HG03139 (cell line): ENCODE results near the gene KDM4C.
A peak's percentile ranks its signal among the peaks of the same experiment; 100 is the strongest.

Experiments
- ATAC-seq: cut with Tn5 transposase; IDR thresholded peaks from one replicate; pipeline ENCODE4 v1.9.1; 2021; ENCODE audit not compliant: unreplicated experiment

The KDM4C gene

GRCh38 chr9:7123743-7124142 lies 366.0 kb downstream of the KDM4C start:
- ATAC-seq = no peak

- no peak for ATAC-seq
Observed at GRCh38 chr9:7125231-7125630, 367.5 kb downstream of the KDM4C start.

- no peak for ATAC-seq
Observed at GRCh38 chr9:7129391-7129790, 371.6 kb downstream of the KDM4C start.

- no peak for ATAC-seq
Observed at GRCh38 chr9:7130266-7130820, 372.6 kb downstream of the KDM4C start.

- ATAC-seq = no peak
Observed at GRCh38 chr9:7132605-7133004, 374.8 kb downstream of the KDM4C start.

- no peak for ATAC-seq
Observed at GRCh38 chr9:7135735-7136134, 378.0 kb downstream of the KDM4C start.

- ATAC-seq = no peak
Observed at GRCh38 chr9:7137040-7137439, 379.3 kb downstream of the KDM4C start.

GRCh38 chr9:7137571-7137970 lies 379.8 kb downstream of the KDM4C start:
- no peak for ATAC-seq

GRCh38 chr9:7139886-7140285 lies 382.1 kb downstream of the KDM4C start:
- no peak for ATAC-seq

GRCh38 chr9:7140401-7140800 lies 382.6 kb downstream of the KDM4C start:
- ATAC-seq = no peak

GRCh38 chr9:7143645-7144200 lies 385.9 kb downstream of the KDM4C start:
- no peak for ATAC-seq

GRCh38 chr9:7144265-7145046 lies 386.7 kb downstream of the KDM4C start:
- ATAC-seq = no peak

GRCh38 chr9:7145361-7146069 lies 387.7 kb downstream of the KDM4C start:
- no peak for ATAC-seq

- no peak for ATAC-seq
Observed at GRCh38 chr9:7146582-7146981, 388.8 kb downstream of the KDM4C start.

- no peak for ATAC-seq
Observed at GRCh38 chr9:7147121-7148090, 389.6 kb downstream of the KDM4C start.

GRCh38 chr9:7148243-7148765 lies 390.5 kb downstream of the KDM4C start:
- ATAC-seq = no peak

GRCh38 chr9:7149258-7149657 lies 391.5 kb downstream of the KDM4C start:
- ATAC-seq = no peak

- peak; percentile 48 for ATAC-seq
Observed at GRCh38 chr9:7150153-7150890, 392.5 kb downstream of the KDM4C start.

- no peak for ATAC-seq
Observed at GRCh38 chr9:7153134-7153533, 395.4 kb downstream of the KDM4C start.

GRCh38 chr9:7153566-7153965 lies 395.8 kb downstream of the KDM4C start:
- no peak for ATAC-seq
